IMR-90 (cell line): ENCODE data around the gene MARK2. TPM values are rescaled to one million over a fixed set of nuclear protein-coding genes. Genes with fewer than 3 reads are reported as not detected.

ENCODE experiments used
- ATAC-seq: fragments of 200-7000 bp; cut with Tn5 transposase; 2 replicates; pipeline ENCODE4 v1.9.1; 2020; ENCODE audit warnings: low read depth, mild to moderate bottlenecking, moderate library complexity
- BruUV-seq: library from RNA; stranded (reverse); fragments of 400-500 nt; replicated peaks from 2 replicates; lab custom pipeline; 2021; lab: Mats Ljungman, UMichigan
- CTCF ChIA-PET: fragments of 300-600 bp; formaldehyde crosslinking; extraction: SDS; loops from one replicate; lab custom pipeline; 2021; ENCODE audit warnings: antibody characterized with exemption; lab: Yijun Ruan, JAX
- POLR2A ChIA-PET: fragments of 300-600 bp; sonication (Branson Sonifier 250); formaldehyde crosslinking; loops from one replicate; lab custom pipeline; 2022; ENCODE audit warnings: antibody characterized with exemption; ENCODE audit not compliant: unreplicated experiment; lab: Charles Lee
- DNase-seq: peaks from one replicate; pipeline ENCODE4 v3.0.0; 2013
- H2AFZ ChIP-seq: replicated peaks from 2 replicates; pipeline ENCODE3; 2013; ENCODE audit warnings: low read length, mild to moderate bottlenecking; ENCODE audit not compliant: poor library complexity
- H2AK5ac ChIP-seq: 2 replicates; pipeline ENCODE4 v1.6.1; 2013; ENCODE audit warnings: low read depth, low read length, inconsistent platforms
- H2AK9ac ChIP-seq: replicated peaks from 2 replicates; pipeline ENCODE3; 2013; ENCODE audit warnings: mild to moderate bottlenecking, low read depth, low read length, moderate library complexity; ENCODE audit not compliant: poor library complexity
- H2BK120ac ChIP-seq: 2 replicates; pipeline ENCODE4 v1.6.1; 2013; ENCODE audit warnings: low read depth, low read length, inconsistent platforms
- H2BK15ac ChIP-seq: 3 replicates; pipeline ENCODE4 v1.6.1; 2013; ENCODE audit warnings: low read depth, low read length, inconsistent platforms
- H2BK20ac ChIP-seq: 2 replicates; pipeline ENCODE4 v1.6.1; 2013; ENCODE audit warnings: low read depth, mild to moderate bottlenecking, inconsistent platforms, low read length, moderate library complexity
- H2BK5ac ChIP-seq: 2 replicates; pipeline ENCODE4 v1.6.1; 2013; ENCODE audit warnings: mild to moderate bottlenecking, low read depth, low read length, inconsistent platforms; ENCODE audit not compliant: poor library complexity, severe bottlenecking
- H3K14ac ChIP-seq: replicated peaks from 2 replicates; pipeline ENCODE4 v1.6.1; 2013; ENCODE audit warnings: low read depth, low read length, inconsistent platforms
- H3K18ac ChIP-seq: 2 replicates; pipeline ENCODE4 v1.6.1; 2013; ENCODE audit warnings: low read depth, low read length, control low read depth
- H3K23ac ChIP-seq: 2 replicates; pipeline ENCODE4 v1.6.1; 2013; ENCODE audit warnings: low read depth, low read length, inconsistent platforms
- H3K27ac ChIP-seq: 2 replicates; pipeline ENCODE4 v1.5.1; 2013; ENCODE audit warnings: mild to moderate bottlenecking, control low read depth, low read length; ENCODE audit not compliant: insufficient read depth
- H3K27me3 ChIP-seq: 2 replicates; pipeline ENCODE4 v1.6.1; 2013; ENCODE audit warnings: low read length; ENCODE audit not compliant: control insufficient read depth, insufficient read depth
- H3K36me3 ChIP-seq: 2 replicates; pipeline ENCODE4 v1.6.1; 2013; ENCODE audit warnings: low read length, mixed read lengths; ENCODE audit not compliant: control insufficient read depth, insufficient read depth
- H3K4ac ChIP-seq: 2 replicates; pipeline ENCODE4 v1.6.1; 2013; ENCODE audit warnings: low read depth, low read length, inconsistent platforms
- H3K4me1 ChIP-seq: 2 replicates; pipeline ENCODE4 v1.6.1; 2013; ENCODE audit warnings: low read length, mixed read lengths; ENCODE audit not compliant: control insufficient read depth, insufficient read depth
- H3K4me2 ChIP-seq: 2 replicates; pipeline ENCODE4 v1.6.1; 2013; ENCODE audit warnings: low read depth, mild to moderate bottlenecking, control low read depth, low read length, moderate library complexity
- H3K4me3 ChIP-seq: 2 replicates; pipeline ENCODE4 v1.5.1; 2013; ENCODE audit warnings: low read depth, mild to moderate bottlenecking, control low read depth, low read length, moderate library complexity; ENCODE audit not compliant: insufficient read depth
- H3K56ac ChIP-seq: 2 replicates; pipeline ENCODE4 v1.6.1; 2013; ENCODE audit warnings: low read length, inconsistent platforms; ENCODE audit not compliant: insufficient read depth; ENCODE audit errors: extremely low read depth
- H3K79me1 ChIP-seq, 2 experiments: 2 replicates each; pipeline ENCODE4 v1.6.1; 2013; ENCODE audit warnings: low read length in 2 of 2, inconsistent platforms in 1 of 2, low read depth in 1 of 2
- H3K9ac ChIP-seq: 2 replicates; pipeline ENCODE4 v1.6.1; 2013; ENCODE audit warnings: low read depth, low read length, control low read depth
- H3K9me1 ChIP-seq: 2 replicates; pipeline ENCODE4 v1.6.1; 2013; ENCODE audit warnings: low read length, inconsistent platforms; ENCODE audit not compliant: insufficient read depth
- H3K9me3 ChIP-seq: 2 replicates; pipeline ENCODE4 v1.6.1; 2013; ENCODE audit warnings: low read length; ENCODE audit not compliant: control insufficient read depth, insufficient read depth
- H4K20me1 ChIP-seq: 2 replicates; pipeline ENCODE4 v1.6.1; 2013; ENCODE audit warnings: low read length, inconsistent platforms; ENCODE audit not compliant: insufficient read depth
- H4K5ac ChIP-seq: 2 replicates; pipeline ENCODE4 v1.6.1; 2013; ENCODE audit warnings: mild to moderate bottlenecking, low read depth, low read length, control low read depth
- H4K8ac ChIP-seq, 2 experiments: 2 replicates each; pipeline ENCODE4 v1.6.1; 2013; ENCODE audit warnings: low read depth in 2 of 2, low read length in 2 of 2, control low read depth in 1 of 2, inconsistent platforms in 1 of 2
- H4K91ac ChIP-seq: 2 replicates; pipeline ENCODE4 v1.6.1; 2013; ENCODE audit warnings: low read depth, low read length, inconsistent platforms; ENCODE audit not compliant: insufficient read depth
- CHD1 ChIP-seq: IDR thresholded peaks from 2 replicates; pipeline ENCODE4 v1.6.1; 2012; ENCODE audit warnings: low read depth, low read length, improper control_type of control experiment
- CTCF ChIP-seq: conservative IDR thresholded peaks from 2 replicates; pipeline ENCODE4 v1.5.1; 2012; ENCODE audit warnings: mild to moderate bottlenecking, low read depth, low read length, improper control_type of control experiment
- FOS ChIP-seq: fragments of 150-350 bp; IDR thresholded peaks from 2 replicates; pipeline ENCODE4 v1.6.1; 2016; ENCODE audit warnings: low read depth, low read length
- MAFK ChIP-seq: IDR thresholded peaks from 2 replicates; pipeline ENCODE4 v1.6.1; 2012; ENCODE audit warnings: low read depth, low read length, improper control_type of control experiment
- RCOR1 ChIP-seq: IDR thresholded peaks from 2 replicates; pipeline ENCODE4 v1.6.1; 2012; ENCODE audit warnings: mild to moderate bottlenecking, low read length, improper control_type of control experiment; ENCODE audit not compliant: insufficient replicate concordance
- WGBS, 2 experiments: methylation state at CpG; one replicate each; pipeline versions ENCODE4 v1.1.5 to v1.1.7; 2013; ENCODE audit warnings: missing lambda C conversion rate in 2 of 2; ENCODE audit not compliant: insufficient read length in 1 of 2; ENCODE audit errors: extremely low coverage in 2 of 2; 5-methylcytosine and 5-hydroxymethylcytosine counted together
- dilution Hi-C: fragments of 300-500 bp; cut with HindIII; formaldehyde crosslinking; loops from one replicate; pipeline ENCODE4 v1.14.3; 2018; ENCODE audit warnings: low sequenced_read_pairs; ENCODE audit not compliant: unreplicated experiment
- in situ Hi-C: fragments of 300-500 bp; cut with MboI; formaldehyde crosslinking; loops from 3 replicates; pipeline ENCODE4 v1.14.3; 2019; ENCODE audit warnings: low sequenced_read_pairs, inconsistent platforms, mixed read lengths
- intact Hi-C: fragments of 100-400 bp; cut with micrococcal nuclease; formaldehyde crosslinking; loops from 2 replicates; pipeline ENCODE4 v1.10.0; 2022
- polyA plus RNA-seq, 3 experiments: library from polyadenylated mRNA; depleted of rRNA; stranded (reverse); fragments of >200 nt; gene quantifications; 2 replicates each; pipeline ENCODE4 v1.2.3, GENCODE V29; 2012; ENCODE audit warnings: low replicate concordance in 1 of 3
- total RNA-seq: library from RNA; depleted of rRNA; stranded (reverse); fragments of >200 nt; gene quantifications from 2 replicates; pipeline ENCODE4 v1.2.3, GENCODE V29; 2012

The MARK2 gene
- total and polyA plus RNA-seq, 2 of the 4 experiments (the other 2 are of a cell fraction), result 6.6 to 17.3 TPM

DNA sequence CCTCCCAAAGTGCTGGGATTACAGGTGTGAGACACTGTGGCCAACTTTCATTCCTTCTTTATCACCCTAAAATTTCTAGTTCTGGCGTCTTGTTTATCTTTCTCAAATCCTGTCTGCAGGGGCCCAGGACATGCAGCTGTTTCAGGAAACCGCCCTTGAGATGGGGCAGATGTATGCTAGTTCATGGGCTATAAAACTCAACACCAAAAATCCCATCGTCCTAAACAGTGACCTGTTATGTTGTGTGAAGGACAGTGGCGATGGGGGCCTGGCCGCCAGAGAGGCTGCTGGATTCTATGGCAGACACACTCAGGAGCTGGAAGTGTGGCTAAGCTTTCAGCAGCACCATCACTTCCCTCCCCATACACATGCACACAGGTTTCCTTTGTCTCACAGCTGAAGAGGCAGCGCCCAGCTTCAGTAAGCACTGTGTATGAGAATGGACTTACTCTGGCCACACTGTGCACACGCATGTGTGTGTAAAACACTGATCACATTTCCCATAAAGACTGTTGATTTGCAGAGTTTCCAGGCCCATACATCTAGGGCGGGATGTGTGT lies 36.7 kb downstream of the MARK2 start:
- Histone ChIP-seq H3K27ac (no peak overlapping the region), H2BK120ac (no peak overlapping the region), H3K4ac (no peak overlapping the region), H2BK5ac (no peak overlapping the region), H3K9me3 (no peaks in the 10 kb centered on the region), H3K36me3 (peaks cover 4% of the 10 kb centered on the region; the same call in 1 of the 2 replicates), H3K4me3 (no peak overlapping the region), H2BK15ac (no peak overlapping the region), H3K4me2 (no peak overlapping the region), H3K56ac (no peak overlapping the region), H3K27me3 (no peaks in the 10 kb centered on the region), H3K23ac (no peak overlapping the region), H2AK5ac (no peak overlapping the region), H2BK20ac (no peak overlapping the region), H3K4me1 (peaks cover 26% of the 10 kb centered on the region), H3K79me1 (peaks cover 53 to 88% of the 10 kb centered on the region in 2 experiments), H3K9me1 (peaks cover 39% of the 10 kb centered on the region), H2AFZ (no peak overlapping the region), H3K14ac (no peak overlapping the region), H4K91ac (no peak overlapping the region), H4K5ac (no peak overlapping the region), H2AK9ac (no peak overlapping the region), H3K18ac (no peak overlapping the region), H4K8ac (no peak overlapping the region), H4K20me1 (peaks cover 91% of the 10 kb centered on the region), H3K9ac (no peak overlapping the region)
- DNase-seq, result no peak
- intact Hi-C loops, result no loop called here
- dilution Hi-C loops, result no loop called here
- POLR2A ChIA-PET, result no interaction called here
- in situ Hi-C loops, result no loop called here
- TF ChIP-seq FOS, result no peak
- TF ChIP-seq CHD1, result no peak
- no peak for TF ChIP-seq MAFK
- no peak for TF ChIP-seq RCOR1
- no peak for TF ChIP-seq CTCF
- no CpG with 5 or more reads among the region's 8 CpGs for WGBS, 2 experiments
- no TSS peak for BruUV-seq
- ATAC-seq, result no peak
- CTCF ChIA-PET, result no interaction called here
